K562 (cell line): ENCODE data around the gene OR56B1. TPM values are rescaled to one million over a fixed set of nuclear protein-coding genes. Genes with fewer than 3 reads are reported as not detected.

Experiments used
- ATAC-seq: fragments of 200-7000 bp; cut with Tn5 transposase; 3 replicates; pipeline ENCODE4 v1.9.1; 2020; ENCODE audit warnings: moderate library complexity
- BruUV-seq: library from RNA; stranded (reverse); fragments of 400-500 nt; replicated peaks from 2 replicates; lab custom pipeline; 2021; lab: Mats Ljungman, UMichigan
- CTCF ChIA-PET: fragments of 300-600 bp; formaldehyde crosslinking; extraction: SDS; loops from one replicate; lab custom pipeline; 2021; ENCODE audit warnings: low intra/inter-chr PET ratio; lab: Yijun Ruan, JAX
- POLR2A ChIA-PET: fragments of 300-600, 350-650 bp; sonication (Branson Sonifier 250); formaldehyde crosslinking; extraction: SDS; loops from one replicate; lab custom pipeline; 2021; ENCODE audit warnings: antibody characterized with exemption, inconsistent platforms; lab: Yijun Ruan, JAX
- DNase-seq, 4 experiments: peaks; one replicate each; pipeline versions ENCODE4 v3.0.0 to v3.0.0-alpha.2; 2011 to 2018; ENCODE audit warnings: low spot score in 3 of 4, mixed read lengths in 3 of 4; ENCODE audit errors: extremely low read depth in 1 of 4
- FAIRE-seq: peaks from 2 replicates; lab custom pipeline; 2011; peaks lifted over from hg19 to GRCh38; lab: Jason Lieb, UNC
- H2AFZ ChIP-seq: 2 replicates; pipeline ENCODE4 v1.6.0; 2011; ENCODE audit warnings: low read depth, low read length, control low read depth, inconsistent platforms
- H3K27ac ChIP-seq: fragments of 200-600 bp; 3 replicates; pipeline ENCODE4 v1.8.0; 2011; ENCODE audit warnings: low read depth, mild to moderate bottlenecking, control low read depth, inconsistent platforms, low read length, moderate library complexity, mixed read lengths; ENCODE audit errors: extremely low read depth
- H3K27me3 ChIP-seq, 2 experiments: fragments of 300-600 bp in 1 of 2; 2 replicates in 1 of 2; 3 replicates in 1 of 2; pipeline versions ENCODE4 v1.6.0 to v1.8.0; 2011; ENCODE audit warnings: inconsistent platforms in 2 of 2, low read length in 2 of 2, mild to moderate bottlenecking in 1 of 2, mixed read lengths in 1 of 2, moderate library complexity in 1 of 2; ENCODE audit not compliant: control insufficient read depth in 2 of 2, insufficient read depth in 2 of 2
- H3K36me3 ChIP-seq: fragments of 300-600 bp; 3 replicates; pipeline ENCODE4 v1.8.0; 2011; ENCODE audit warnings: mild to moderate bottlenecking, low read length, inconsistent platforms; ENCODE audit not compliant: control insufficient read depth, insufficient read depth
- H3K4me1 ChIP-seq, 2 experiments: fragments of 200-600 bp in 1 of 2; replicated peaks in 1 of 2; 2 replicates in 1 of 2; 3 replicates in 1 of 2; pipeline versions ENCODE4 v1.5.1 to v1.8.0; 2011; ENCODE audit warnings: inconsistent platforms in 2 of 2, low read length in 2 of 2, mild to moderate bottlenecking in 1 of 2, mixed read lengths in 1 of 2, moderate library complexity in 1 of 2; ENCODE audit not compliant: control insufficient read depth in 2 of 2, insufficient read depth in 2 of 2
- H3K4me2 ChIP-seq: 2 replicates; pipeline ENCODE4 v1.6.1; 2011; ENCODE audit warnings: low read length, control low read depth, inconsistent platforms, mixed read lengths; ENCODE audit not compliant: insufficient read depth
- H3K4me3 ChIP-seq: fragments of 200-600 bp; sonication (generic), shearing (Covaris generic); 2 replicates; pipeline ENCODE4 v1.5.1; 2016; ENCODE audit warnings: control low read depth, inconsistent platforms
- H3K79me2 ChIP-seq: fragments of 200-600 bp; 3 replicates; pipeline ENCODE4 v1.8.0; 2011; ENCODE audit warnings: low read length, inconsistent platforms; ENCODE audit not compliant: control insufficient read depth, insufficient read depth
- H3K9ac ChIP-seq, 2 experiments: 2 replicates each; pipeline versions ENCODE4 v1.6.0 to v1.6.1; 2011; ENCODE audit warnings: low read depth in 2 of 2, low read length in 2 of 2, control low read depth in 1 of 2, inconsistent platforms in 1 of 2, mild to moderate bottlenecking in 1 of 2, mixed read lengths in 1 of 2; ENCODE audit not compliant: insufficient read depth in 1 of 2
- H3K9me1 ChIP-seq: one replicate; pipeline ENCODE4 v1.6.0; 2011; ENCODE audit warnings: inconsistent platforms, mild to moderate bottlenecking, low read length, moderate library complexity; ENCODE audit not compliant: control insufficient read depth, insufficient read depth
- H3K9me3 ChIP-seq: replicated peaks from 2 replicates; pipeline ENCODE4 v1.5.1; 2011; ENCODE audit warnings: low read depth, low read length, inconsistent platforms; ENCODE audit not compliant: control insufficient read depth, insufficient read depth
- H4K20me1 ChIP-seq: replicated peaks from 2 replicates; pipeline ENCODE4 v1.6.1; 2011; ENCODE audit warnings: low read length, inconsistent platforms, mixed read lengths; ENCODE audit not compliant: control insufficient read depth, insufficient read depth
- ARID1B ChIP-seq: fragments of 450-650 bp; IDR thresholded peaks from 2 replicates; pipeline ENCODE4 v1.6.1; 2016; ENCODE audit warnings: antibody characterized with exemption, mild to moderate bottlenecking, inconsistent platforms
- BHLHE40 ChIP-seq: IDR thresholded peaks from 2 replicates; pipeline ENCODE4 v1.6.1; 2011; ENCODE audit warnings: low read length, improper control_type of control experiment
- CBFA2T2 ChIP-seq: fragments of 450-650 bp; conservative IDR thresholded peaks from 2 replicates; pipeline ENCODE4 v1.6.1; 2017; ENCODE audit warnings: mild to moderate bottlenecking
- CBFA2T3 ChIP-seq: fragments of 450-650 bp; IDR thresholded peaks from 2 replicates; pipeline ENCODE4 v1.6.1; 2017
- MTA1 ChIP-seq: fragments of 450-650 bp; IDR thresholded peaks from 2 replicates; pipeline ENCODE4 v1.6.1; 2017; ENCODE audit warnings: borderline replicate concordance
- NR0B1 ChIP-seq: fragments of 450-650 bp; IDR thresholded peaks from one replicate; pipeline ENCODE4 v1.6.1; 2018; ENCODE audit warnings: mild to moderate bottlenecking, moderate library complexity; ENCODE audit not compliant: partially characterized antibody
- NRF1 ChIP-seq, 2 experiments: fragments of 450-650 bp; IDR thresholded peaks in 1 of 2; conservative IDR thresholded peaks in 1 of 2; 2 replicates each; pipeline ENCODE4 v1.6.1; 2014; ENCODE audit warnings: mild to moderate bottlenecking in 2 of 2
- RBM15 ChIP-seq: fragments of 200-400 bp; formaldehyde crosslinking; IDR thresholded peaks from 2 replicates; pipeline ENCODE4 v1.6.1; 2018; ENCODE audit warnings: mild to moderate bottlenecking, low read length, moderate library complexity; ENCODE audit not compliant: insufficient read depth
- TAL1 ChIP-seq: fragments of 450-650 bp; IDR thresholded peaks from 2 replicates; pipeline ENCODE4 v1.6.1; 2016; ENCODE audit warnings: mild to moderate bottlenecking
- TEAD2 ChIP-seq: fragments of 450-650 bp; IDR thresholded peaks from 2 replicates; pipeline ENCODE4 v1.6.1; 2016; ENCODE audit warnings: missing genetic modification characterization, control low read depth, missing compliant biosample characterization
- ZFP1 ChIP-seq: fragments of 450-650 bp; formaldehyde crosslinking; IDR thresholded peaks from 2 replicates; pipeline ENCODE4 v1.4.0; 2020; ENCODE audit warnings: mild to moderate bottlenecking, mixed read lengths
- ZNF146 ChIP-seq: IDR thresholded peaks from one replicate; pipeline ENCODE4 v1.6.1; 2018; ENCODE audit warnings: missing compliant biosample characterization; ENCODE audit not compliant: unreplicated experiment
- ZNF436 ChIP-seq: fragments of 250-450, 450-650 bp; sonication (Bioruptor Pico); formaldehyde crosslinking; IDR thresholded peaks from 2 replicates; pipeline ENCODE4 v1.7.0; 2020; ENCODE audit warnings: mild to moderate bottlenecking
- ZNF707 ChIP-seq: fragments of 250-450 bp; sonication (Bioruptor Pico); conservative IDR thresholded peaks from 2 replicates; pipeline ENCODE4 v1.8.0; 2022; ENCODE audit warnings: inconsistent platforms, mild to moderate bottlenecking, moderate library complexity
- WGBS: fragments of 100-300 bp; shearing (Covaris generic); methylation state at CpG from one replicate; pipeline ENCODE4 v1.1.6; 2016; ENCODE audit warnings: low coverage, mixed read lengths; ENCODE audit not compliant: insufficient coverage; ENCODE audit errors: missing lambda C conversion rate; 5-methylcytosine and 5-hydroxymethylcytosine counted together
- in situ Hi-C: fragments of 300-500 bp; cut with MboI; formaldehyde crosslinking; loops from 4 replicates; pipeline ENCODE4 v1.15.0; 2018; ENCODE audit warnings: inconsistent platforms, mixed read lengths
- intact Hi-C: fragments of 100-400 bp; cut with micrococcal nuclease; formaldehyde crosslinking; loops from 2 replicates; pipeline ENCODE4 v1.14.2; 2022
- polyA plus RNA-seq, 8 experiments: library from polyadenylated mRNA; depleted of rRNA in 4 of 8; stranded (reverse) in 5 of 8; unstranded in 3 of 8; fragments of >200 nt; fragmentation: Nextera tagmentation in 2 of 8; fragmentation: Illumina TruSeq in 1 of 8; extraction: Ambion mirVana in 2 of 8; extraction: Trizol in 1 of 8; gene quantifications; 2 replicates each; pipeline versions ENCODE4 v1.2.1 to v1.2.3, GENCODE V29; 2011 to 2014; ENCODE audit warnings: inconsistent platforms in 1 of 8, missing spikeins in 1 of 8
- total RNA-seq, 7 experiments: library from RNA; depleted of rRNA in 6 of 7; stranded (reverse); fragments of >200 nt in 6 of 7; fragmentation: Illumina TruSeq in 2 of 7; extraction: Trizol in 2 of 7; gene quantifications; 2 replicates each; pipeline versions ENCODE4 v1.2.1 to v1.2.3, GENCODE V29; 2011 to 2021; ENCODE audit warnings: low replicate concordance in 1 of 7

The OR56B1 gene
- total and polyA plus RNA-seq, 9 of the 15 experiments (the other 6 are each of a cell fraction or from before 2014, with no cell fraction given), result not detected

- no peak overlapping the region for H3K4me3 ChIP-seq
- no peak overlapping the region for H3K27ac ChIP-seq
- H3K4me2 ChIP-seq, result peak overlapping the region; percentile 60; the same call in 1 of the 2 replicates
- POLR2A ChIA-PET, result interaction anchor here (0.6 to 1.3 kb wide), 4 partner anchors 10 to 1115 kb away, joined by 3 to 5 read pairs (median 4); no protein-coding TSS in a partner anchor
- H4K20me1 ChIP-seq, result no peaks in the 10 kb centered on the region
- no peak for DNase-seq
- CTCF ChIA-PET, result no interaction called here
- intact Hi-C loops (no loop called here), in situ Hi-C loops (no loop called here)
- peaks cover 0 to 26% of the 10 kb centered on the region in 2 experiments; a peak in 4 of 5 replicates for H3K4me1 ChIP-seq
- TF ChIP-seq ZNF707 (CRISPR knock-in tag), result no peak
- no peak for TF ChIP-seq RBM15
- TF ChIP-seq ZFP1 (CRISPR knock-in tag), result no peak
- no peak for TF ChIP-seq ZNF436
- peak; percentile 59; the same call in 1 of the 2 replicates for TF ChIP-seq BHLHE40
- TF ChIP-seq NR0B1, result no peak
- TF ChIP-seq TEAD2 (tag), result peak; percentile 9; the same call in 1 of the 2 replicates
- peak; percentile 36 for TF ChIP-seq CBFA2T2
- TF ChIP-seq TAL1, result peak; percentile 47
- TF ChIP-seq MTA1, result peak; percentile 51; the same call in 1 of the 2 replicates
- no peak for TF ChIP-seq NRF1 (conservative IDR thresholded peaks at IDR 0.05 in 1 of 2, IDR thresholded peaks at IDR 0.05 in 1 of 2)
- peak; percentile 48 for TF ChIP-seq ARID1B
- TF ChIP-seq ZNF146 (CRISPR knock-in tag), result no peak
- peak; percentile 61 for TF ChIP-seq CBFA2T3
- ATAC-seq, result no peak
- no peak overlapping the region for H2AFZ ChIP-seq
- no peaks in the 10 kb centered on the region for H3K9me3 ChIP-seq
- H3K9me1 ChIP-seq, result no peaks in the 10 kb centered on the region
- 13% methylated on average over 5 of the region's 5 CpGs for WGBS
- no peak overlapping the region for H3K9ac ChIP-seq
- BruUV-seq, result no TSS peak
- no peaks in the 10 kb centered on the region for H3K27me3 ChIP-seq
- H3K79me2 ChIP-seq, result no peaks in the 10 kb centered on the region
- FAIRE-seq, result no peak
- H3K36me3 ChIP-seq, result no peaks in the 10 kb centered on the region
Observed at GRCh38 chr11:5690216-5690615, 46.0 kb upstream of the OR56B1 start.
